SH-SY5Y (cell line): ENCODE measurements around the gene NCOR2.

Experiments
- GATA2 ChIP-seq: IDR thresholded peaks from 2 replicates; pipeline ENCODE4 v1.6.1; 2011; ENCODE audit warnings: mild to moderate bottlenecking, low read depth, low read length
- GATA3 ChIP-seq: IDR thresholded peaks from 2 replicates; pipeline ENCODE4 v1.6.1; 2011; ENCODE audit warnings: low read depth, mild to moderate bottlenecking, low read length, moderate library complexity

The NCOR2 gene

GRCh38 chr12:124560146-124560890 is 7.1 kb downstream of the NCOR2 start:
- TF ChIP-seq GATA3 (no peak), GATA2 (no peak)

GRCh38 chr12:124559182-124560017 is 8.0 kb downstream of the NCOR2 start:
- TF ChIP-seq GATA3: no peak
- no peak for TF ChIP-seq GATA2

GRCh38 chr12:124558313-124558712 is 9.1 kb downstream of the NCOR2 start:
- TF ChIP-seq GATA2: no peak
- no peak for TF ChIP-seq GATA3

DNA sequence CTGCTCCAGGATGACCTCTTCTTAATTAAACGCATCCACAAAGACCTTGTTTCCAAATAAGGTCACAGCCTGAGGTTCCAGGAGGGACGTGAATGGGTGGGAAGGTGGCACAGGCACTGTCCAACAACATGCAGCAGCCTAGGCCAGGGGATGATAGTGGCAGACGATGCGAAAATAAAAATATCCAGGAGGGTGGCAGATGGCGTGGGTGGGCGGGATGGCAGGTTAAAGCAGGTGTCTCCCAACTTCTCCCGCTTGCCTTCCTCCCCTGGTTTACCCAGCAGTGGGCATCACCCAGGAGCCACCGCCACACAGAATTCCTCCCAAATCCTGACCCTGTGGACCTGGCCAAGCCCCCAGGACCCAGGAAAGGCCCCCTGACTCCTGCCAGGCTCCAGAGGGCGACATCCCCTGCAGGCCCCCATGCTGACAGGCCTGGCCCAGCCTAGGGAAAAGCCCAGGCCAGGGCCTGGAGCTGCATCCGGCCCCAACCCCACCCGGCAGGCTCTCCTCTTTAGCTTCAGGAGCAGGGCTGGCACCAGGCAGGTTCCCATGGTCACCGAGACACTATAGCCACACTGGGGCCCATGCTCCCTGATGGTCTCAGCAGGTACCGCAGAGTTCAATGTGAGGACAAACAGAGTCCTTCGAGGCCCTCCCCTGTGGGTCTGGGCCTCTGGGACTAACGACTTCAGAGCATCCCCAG is 9.7 kb downstream of the NCOR2 start:
- TF ChIP-seq GATA3: no peak
- TF ChIP-seq GATA2: no peak

- TF ChIP-seq GATA2: no peak
Observed at GRCh38 chr12:124556896-124557501, 10.4 kb downstream of the NCOR2 start.

- TF ChIP-seq GATA3 (no peak), GATA2 (no peak)
Observed at GRCh38 chr12:124556074-124556466, 11.3 kb downstream of the NCOR2 start.

GRCh38 chr12:124555168-124556073 is 12.0 kb downstream of the NCOR2 start:
- TF ChIP-seq GATA3 (no peak), GATA2 (no peak)

DNA sequence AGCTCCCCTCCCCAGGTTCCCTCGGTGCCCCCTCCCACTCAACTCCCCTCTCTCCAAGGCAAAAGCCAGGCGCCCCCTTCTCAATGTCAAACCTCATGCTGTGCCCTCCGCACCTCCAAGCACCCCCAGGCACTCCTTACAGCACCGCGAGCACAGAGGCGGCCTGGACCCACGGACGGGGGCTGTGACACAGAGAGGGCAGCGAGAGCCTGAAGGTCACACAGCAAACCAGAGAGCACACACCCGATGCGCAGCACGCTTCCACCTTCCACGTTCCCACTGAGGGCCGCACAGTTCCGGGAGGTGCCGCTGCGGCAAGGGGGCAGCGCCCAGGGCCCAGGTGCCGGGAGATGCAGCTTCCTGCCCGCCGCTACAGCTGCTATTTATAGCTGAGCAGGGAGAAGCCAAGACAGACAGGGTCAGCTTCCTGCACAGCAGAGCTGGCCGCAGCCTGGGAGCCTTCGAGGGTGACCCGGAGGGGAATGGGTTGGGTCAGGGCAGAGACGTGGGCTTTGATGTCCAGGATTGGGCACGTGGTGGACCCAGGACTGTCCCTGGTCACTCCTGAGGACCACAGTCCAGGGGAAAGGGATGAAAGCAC is 12.9 kb downstream of the NCOR2 start:
- TF ChIP-seq GATA3 (no peak), GATA2 (no peak)

DNA sequence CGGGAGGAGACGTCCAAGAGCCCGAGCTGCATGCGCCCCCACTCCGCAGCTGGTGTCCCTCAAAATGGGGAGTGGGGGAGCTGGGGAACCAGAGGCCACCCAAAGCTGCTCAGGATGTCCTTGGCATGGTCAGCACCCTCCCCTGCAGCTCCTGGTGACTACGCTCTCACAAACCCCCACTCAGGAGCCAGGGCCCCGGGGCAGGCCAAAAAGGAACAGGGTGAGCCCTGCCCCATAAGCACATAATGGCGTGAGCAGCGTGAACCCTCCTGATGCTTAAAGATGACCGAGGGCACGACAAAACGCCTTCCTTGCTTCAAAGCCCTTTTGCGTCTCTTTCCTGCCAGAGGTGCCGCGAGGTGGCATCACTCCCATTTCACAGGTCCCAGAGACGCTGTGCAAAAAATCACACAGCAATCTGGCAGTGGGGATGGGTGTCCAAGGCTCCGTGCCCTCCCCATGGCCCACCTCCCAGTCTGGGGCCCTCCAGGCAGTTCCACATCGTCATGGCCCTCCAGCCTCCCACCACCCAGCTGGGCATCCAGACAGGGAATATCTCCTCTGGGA is 13.5 kb downstream of the NCOR2 start:
- TF ChIP-seq GATA2 (no peak), GATA3 (no peak)

DNA sequence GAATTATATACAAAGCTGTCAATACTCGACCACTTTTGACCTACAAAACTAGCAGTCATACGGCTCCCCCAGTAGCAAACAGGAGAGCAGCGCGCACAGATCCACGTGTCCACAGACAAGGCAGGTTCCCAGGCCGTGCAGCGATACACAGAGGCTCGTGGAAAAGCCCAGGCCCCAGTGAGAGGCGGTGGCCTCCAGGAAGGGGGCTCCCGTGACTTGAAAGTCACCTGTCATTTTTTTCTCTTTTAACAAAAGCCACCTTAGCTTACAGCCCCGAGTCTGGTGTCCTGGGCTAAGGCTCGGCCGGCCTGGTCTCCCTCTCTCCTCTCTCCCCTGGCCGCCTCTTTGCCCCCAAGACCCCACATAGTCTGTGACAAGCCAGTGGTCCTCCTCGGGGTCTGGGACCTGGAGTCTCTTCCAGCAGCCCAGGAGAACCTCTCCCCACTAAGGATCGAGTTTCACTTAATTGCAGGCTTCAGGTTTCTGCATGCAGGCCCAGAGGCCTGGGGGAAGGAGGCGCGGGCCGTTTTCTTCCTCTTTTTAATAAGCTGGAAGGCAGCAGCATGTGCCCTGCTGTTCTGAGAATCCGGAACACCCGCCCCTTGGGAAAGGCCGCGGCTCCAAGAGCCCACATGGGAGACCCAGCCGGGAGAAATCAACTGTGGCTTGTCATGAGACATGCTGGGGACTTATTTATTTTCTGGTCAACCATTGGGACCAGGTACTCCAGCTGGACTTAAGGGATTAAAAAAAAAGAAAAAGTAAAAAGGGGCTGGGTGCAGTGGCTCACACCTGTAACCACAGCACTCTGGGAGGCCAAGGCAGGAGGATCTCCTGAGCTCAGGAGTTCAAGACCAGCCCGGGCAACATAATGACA is 15.9 kb downstream of the NCOR2 start:
- TF ChIP-seq GATA2 (no peak), GATA3 (no peak)
